ENCODE measurements around the gene PKN2. TPM values are rescaled to one million over a fixed set of nuclear protein-coding genes. Genes with fewer than 3 reads are reported as not detected.

Gene PKN2
- polyA plus RNA-seq, 4 donors = 19.1 to 57.5 (median 32.1) TPM

GRCh38 chr1:88684482-88685258 lies 597 bp downstream of the PKN2 start:
- FAIRE-seq (no peak), DNase-seq (peak; percentile 54 to 84)
- H3K27ac ChIP-seq (ENCODE audit: low read depth in 1 of 3, low read length in 2 of 3) = peak overlapping the region; percentile 92 to 99 (median 99)
- peaks cover 0 to 5% (median 0%) of the 10 kb centered on the region in 3 donors for H3K4me1 ChIP-seq (ENCODE audit: control insufficient read depth in 3 of 3, insufficient read depth in 2 of 3, low read depth in 1 of 3, low read length in 2 of 3)
- H3K27me3 ChIP-seq (ENCODE audit: control insufficient read depth in 3 of 3, insufficient read depth in 3 of 3, low read length in 3 of 3) = no peaks in the 10 kb centered on the region
- H3K36me3 ChIP-seq (ENCODE audit: control insufficient read depth in 3 of 3, insufficient read depth in 2 of 3, low read depth in 1 of 3, low read length in 3 of 3) = peaks cover 0 to 5% (median 0%) of the 10 kb centered on the region in 3 donors
- peak overlapping the region; percentile 83 to 97 (median 95) for H3K4me3 ChIP-seq (ENCODE audit: low read depth in 1 of 3, low read length in 3 of 3)
- H3K9me3 ChIP-seq (ENCODE audit: control insufficient read depth in 2 of 2, insufficient read depth in 1 of 2, low read depth in 1 of 2, low read length in 1 of 2) = no peaks in the 10 kb centered on the region
- 0 to 1% (median 1%) methylated on average over 51 to 58 of the region's 58 CpGs for WGBS, 3 donors

GRCh38 chr1:88685259-88685620 lies 1.2 kb downstream of the PKN2 start:
- FAIRE-seq (no peak), DNase-seq (peak in 1 of 2 donors; percentile 38)
- no peaks in the 10 kb centered on the region for H3K9me3 ChIP-seq (ENCODE audit: control insufficient read depth in 2 of 2, insufficient read depth in 1 of 2, low read depth in 1 of 2, low read length in 1 of 2)
- H3K4me3 ChIP-seq (ENCODE audit: low read depth in 1 of 3, low read length in 3 of 3) = peak overlapping the region; percentile 83 to 97 (median 95)
- peaks cover 0 to 5% (median 0%) of the 10 kb centered on the region in 3 donors for H3K4me1 ChIP-seq (ENCODE audit: control insufficient read depth in 3 of 3, insufficient read depth in 2 of 3, low read depth in 1 of 3, low read length in 2 of 3)
- 0 to 1% (median 0%) methylated on average over 7 of the region's 7 CpGs for WGBS, 3 donors
- no peaks in the 10 kb centered on the region for H3K27me3 ChIP-seq (ENCODE audit: control insufficient read depth in 3 of 3, insufficient read depth in 3 of 3, low read length in 3 of 3)
- H3K36me3 ChIP-seq (ENCODE audit: control insufficient read depth in 3 of 3, insufficient read depth in 2 of 3, low read depth in 1 of 3, low read length in 3 of 3) = peaks cover 0 to 5% (median 0%) of the 10 kb centered on the region in 3 donors
- H3K27ac ChIP-seq (ENCODE audit: low read depth in 1 of 3, low read length in 2 of 3) = peak overlapping the region; percentile 92 to 99 (median 99)

DNA sequence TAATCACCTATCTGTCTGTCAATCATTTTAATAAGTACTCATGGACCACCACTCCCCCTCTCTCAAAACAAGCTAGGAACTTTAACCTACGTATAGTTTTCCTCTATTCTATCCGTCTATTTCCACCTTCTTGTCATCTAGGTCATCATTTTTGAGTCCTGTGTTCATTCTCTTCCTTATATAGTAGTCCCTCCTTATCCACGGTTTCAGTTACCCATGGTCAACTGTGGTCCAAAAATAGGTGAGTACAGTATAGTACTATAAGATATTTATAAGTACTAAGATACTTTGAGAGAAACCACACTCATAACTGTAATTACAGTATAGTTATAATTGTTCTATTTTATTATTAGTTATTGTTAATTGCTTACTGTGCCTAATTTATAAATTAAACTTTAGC lies 7.5 kb downstream of the PKN2 start:
- DNase-seq = no peak
- Histone ChIP-seq H3K4me3 (ENCODE audit: low read depth in 1 of 3, low read length in 3 of 3) (no peak overlapping the region), H3K27me3 (ENCODE audit: control insufficient read depth in 3 of 3, insufficient read depth in 3 of 3, low read length in 3 of 3) (no peaks in the 10 kb centered on the region), H3K4me1 (ENCODE audit: control insufficient read depth in 3 of 3, insufficient read depth in 2 of 3, low read depth in 1 of 3, low read length in 2 of 3) (no peaks in the 10 kb centered on the region), H3K36me3 (ENCODE audit: control insufficient read depth in 3 of 3, insufficient read depth in 2 of 3, low read depth in 1 of 3, low read length in 3 of 3) (peaks cover 0 to 11% (median 0%) of the 10 kb centered on the region in 3 donors), H3K27ac (ENCODE audit: low read depth in 1 of 3, low read length in 2 of 3) (no peak overlapping the region), H3K9me3 (ENCODE audit: control insufficient read depth in 2 of 2, insufficient read depth in 1 of 2, low read depth in 1 of 2, low read length in 1 of 2) (no peaks in the 10 kb centered on the region)
- 84 to 88% (median 86%) methylated on average over 3 of the region's 3 CpGs for WGBS, 3 donors
- no peak for FAIRE-seq

DNA sequence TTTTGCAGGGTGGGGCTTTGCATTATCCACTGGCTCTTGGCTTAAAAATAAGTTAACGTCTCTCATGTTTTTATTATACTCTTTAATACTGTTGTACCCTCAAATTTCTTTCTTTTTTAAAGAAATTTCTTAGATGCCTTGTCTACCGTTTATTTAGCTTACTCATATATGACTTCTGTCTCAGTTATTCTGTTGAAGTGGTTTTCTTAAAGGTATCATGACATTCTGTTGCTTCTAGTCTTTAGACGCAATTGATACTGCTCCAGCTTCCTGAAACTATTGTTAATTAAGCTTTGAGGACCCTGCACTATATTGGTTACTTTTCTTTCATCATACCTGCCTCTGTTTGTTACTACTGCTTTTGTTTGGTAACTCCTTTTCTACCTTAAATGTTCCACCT lies 11.7 kb downstream of the PKN2 start:
- 79 to 87% (median 81%) methylated on average over 3 of the region's 3 CpGs for WGBS, 3 donors
- Histone ChIP-seq H3K9me3 (ENCODE audit: control insufficient read depth in 2 of 2, insufficient read depth in 1 of 2, low read depth in 1 of 2, low read length in 1 of 2) (no peaks in the 10 kb centered on the region), H3K27ac (ENCODE audit: low read depth in 1 of 3, low read length in 2 of 3) (no peak overlapping the region), H3K27me3 (ENCODE audit: control insufficient read depth in 3 of 3, insufficient read depth in 3 of 3, low read length in 3 of 3) (no peaks in the 10 kb centered on the region), H3K4me1 (ENCODE audit: control insufficient read depth in 3 of 3, insufficient read depth in 2 of 3, low read depth in 1 of 3, low read length in 2 of 3) (no peaks in the 10 kb centered on the region), H3K36me3 (ENCODE audit: control insufficient read depth in 3 of 3, insufficient read depth in 2 of 3, low read depth in 1 of 3, low read length in 3 of 3) (peaks cover 0 to 8% (median 0%) of the 10 kb centered on the region in 3 donors), H3K4me3 (ENCODE audit: low read depth in 1 of 3, low read length in 3 of 3) (no peak overlapping the region)
- no peak for DNase-seq
- FAIRE-seq = no peak

DNA sequence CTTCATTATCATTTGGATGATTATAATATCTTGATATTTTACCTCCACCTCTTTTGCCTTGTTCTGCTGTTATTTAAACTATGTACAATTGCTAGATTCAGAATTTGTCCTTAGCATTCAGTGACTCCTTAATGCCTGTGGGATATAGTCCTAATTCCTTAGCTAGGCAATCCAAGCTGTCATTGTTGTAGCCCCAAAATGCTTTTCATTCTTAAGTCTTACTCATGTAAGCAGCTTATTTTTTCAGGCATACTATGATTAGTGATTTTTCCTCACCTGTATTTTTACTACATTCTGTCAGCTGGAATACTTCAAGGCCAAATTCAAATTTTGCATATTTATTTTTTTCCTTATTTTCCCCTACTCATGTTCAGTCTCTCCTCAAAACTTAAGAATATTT lies 13.4 kb downstream of the PKN2 start:
- Histone ChIP-seq H3K4me1 (ENCODE audit: control insufficient read depth in 3 of 3, insufficient read depth in 2 of 3, low read depth in 1 of 3, low read length in 2 of 3) (no peaks in the 10 kb centered on the region), H3K27ac (ENCODE audit: low read depth in 1 of 3, low read length in 2 of 3) (no peak overlapping the region), H3K27me3 (ENCODE audit: control insufficient read depth in 3 of 3, insufficient read depth in 3 of 3, low read length in 3 of 3) (no peaks in the 10 kb centered on the region), H3K36me3 (ENCODE audit: control insufficient read depth in 3 of 3, insufficient read depth in 2 of 3, low read depth in 1 of 3, low read length in 3 of 3) (peaks cover 0 to 8% (median 0%) of the 10 kb centered on the region in 3 donors), H3K9me3 (ENCODE audit: control insufficient read depth in 2 of 2, insufficient read depth in 1 of 2, low read depth in 1 of 2, low read length in 1 of 2) (no peaks in the 10 kb centered on the region), H3K4me3 (ENCODE audit: low read depth in 1 of 3, low read length in 3 of 3) (no peak overlapping the region)
- FAIRE-seq (no peak), DNase-seq (no peak)

GRCh38 chr1:88698140-88698539 lies 14.1 kb downstream of the PKN2 start:
- Histone ChIP-seq H3K27ac (ENCODE audit: low read depth in 1 of 3, low read length in 2 of 3) (no peak overlapping the region), H3K4me3 (ENCODE audit: low read depth in 1 of 3, low read length in 3 of 3) (no peak overlapping the region), H3K36me3 (ENCODE audit: control insufficient read depth in 3 of 3, insufficient read depth in 2 of 3, low read depth in 1 of 3, low read length in 3 of 3) (peaks cover 0 to 8% (median 0%) of the 10 kb centered on the region in 3 donors), H3K4me1 (ENCODE audit: control insufficient read depth in 3 of 3, insufficient read depth in 2 of 3, low read depth in 1 of 3, low read length in 2 of 3) (no peaks in the 10 kb centered on the region), H3K27me3 (ENCODE audit: control insufficient read depth in 3 of 3, insufficient read depth in 3 of 3, low read length in 3 of 3) (no peaks in the 10 kb centered on the region), H3K9me3 (ENCODE audit: control insufficient read depth in 2 of 2, insufficient read depth in 1 of 2, low read depth in 1 of 2, low read length in 1 of 2) (no peaks in the 10 kb centered on the region)
- FAIRE-seq (no peak), DNase-seq (no peak)
- WGBS, 3 donors = 58 to 70% (median 66%) methylated on average over 2 of the region's 2 CpGs

GRCh38 chr1:88698764-88699163 lies 14.7 kb downstream of the PKN2 start:
- Histone ChIP-seq H3K4me3 (ENCODE audit: low read depth in 1 of 3, low read length in 3 of 3) (no peak overlapping the region), H3K27ac (ENCODE audit: low read depth in 1 of 3, low read length in 2 of 3) (no peak overlapping the region), H3K27me3 (ENCODE audit: control insufficient read depth in 3 of 3, insufficient read depth in 3 of 3, low read length in 3 of 3) (no peaks in the 10 kb centered on the region), H3K4me1 (ENCODE audit: control insufficient read depth in 3 of 3, insufficient read depth in 2 of 3, low read depth in 1 of 3, low read length in 2 of 3) (no peaks in the 10 kb centered on the region), H3K9me3 (ENCODE audit: control insufficient read depth in 2 of 2, insufficient read depth in 1 of 2, low read depth in 1 of 2, low read length in 1 of 2) (no peaks in the 10 kb centered on the region), H3K36me3 (ENCODE audit: control insufficient read depth in 3 of 3, insufficient read depth in 2 of 3, low read depth in 1 of 3, low read length in 3 of 3) (peaks cover 0 to 5% (median 0%) of the 10 kb centered on the region in 3 donors)
- WGBS, 3 donors = 43 to 73% (median 72%) methylated on average over 2 of the region's 2 CpGs
- DNase-seq (no peak), FAIRE-seq (no peak)

GRCh38 chr1:88700425-88701013 lies 16.4 kb downstream of the PKN2 start:
- no peaks in the 10 kb centered on the region for H3K4me1 ChIP-seq (ENCODE audit: control insufficient read depth in 3 of 3, insufficient read depth in 2 of 3, low read depth in 1 of 3, low read length in 2 of 3)
- peaks cover 2 to 8% (median 2%) of the 10 kb centered on the region in 3 donors for H3K36me3 ChIP-seq (ENCODE audit: control insufficient read depth in 3 of 3, insufficient read depth in 2 of 3, low read depth in 1 of 3, low read length in 3 of 3)
- no peak overlapping the region for H3K27ac ChIP-seq (ENCODE audit: low read depth in 1 of 3, low read length in 2 of 3)
- no peak for DNase-seq
- no peaks in the 10 kb centered on the region for H3K9me3 ChIP-seq (ENCODE audit: control insufficient read depth in 2 of 2, insufficient read depth in 1 of 2, low read depth in 1 of 2, low read length in 1 of 2)
- H3K27me3 ChIP-seq (ENCODE audit: control insufficient read depth in 3 of 3, insufficient read depth in 3 of 3, low read length in 3 of 3) = no peaks in the 10 kb centered on the region
- WGBS, 3 donors = 83 to 87% (median 86%) methylated on average over 5 of the region's 5 CpGs
- H3K4me3 ChIP-seq (ENCODE audit: low read depth in 1 of 3, low read length in 3 of 3) = no peak overlapping the region
- no peak for FAIRE-seq

Measured in small intestine (tissue), 7 donors.